Aorta (tissue), 5 donors: ENCODE results near the gene TTC12. TPM values are rescaled to one million over a fixed set of nuclear protein-coding genes. Genes with fewer than 3 reads are reported as not detected.

Experiments used
- ATAC-seq: fragments of 200-7000 bp; cut with Tn5 transposase; one replicate; pipeline ENCODE4 v1.9.1; 2022; ENCODE audit warnings: moderate library complexity; ENCODE audit not compliant: low FRiP score
- DNase-seq, 2 donors: peaks; one replicate each; pipeline ENCODE4 v3.0.0-alpha.2; 2020
- H3K27ac ChIP-seq, 2 donors: one replicate each; pipeline ENCODE4 v1.5.1; 2013; ENCODE audit warnings: low read length in 2 of 2, mild to moderate bottlenecking in 2 of 2, moderate library complexity in 2 of 2, control low read depth in 1 of 2, inconsistent platforms in 1 of 2, low read depth in 1 of 2
- H3K27me3 ChIP-seq, 2 donors: one replicate each; pipeline ENCODE4 v1.6.1; 2013; ENCODE audit warnings: control low read depth in 1 of 2, low read length in 1 of 2, mild to moderate bottlenecking in 1 of 2, moderate library complexity in 1 of 2; ENCODE audit not compliant: insufficient read depth in 2 of 2, control insufficient read depth in 1 of 2
- H3K36me3 ChIP-seq, 2 donors: one replicate each; pipeline ENCODE4 v1.6.1; 2013; ENCODE audit warnings: control low read depth in 1 of 2, low read length in 1 of 2, mild to moderate bottlenecking in 1 of 2; ENCODE audit not compliant: insufficient read depth in 2 of 2, control insufficient read depth in 1 of 2
- H3K4me1 ChIP-seq, 2 donors: one replicate each; pipeline ENCODE4 v1.6.1; 2013; ENCODE audit warnings: low read length in 2 of 2, control low read depth in 1 of 2, mild to moderate bottlenecking in 1 of 2, moderate library complexity in 1 of 2; ENCODE audit not compliant: insufficient read depth in 2 of 2, control insufficient read depth in 1 of 2
- H3K4me3 ChIP-seq, 2 donors: one replicate each; pipeline ENCODE4 v1.5.1; 2013; ENCODE audit warnings: low read length in 2 of 2, control low read depth in 1 of 2, mild to moderate bottlenecking in 1 of 2
- H3K9me3 ChIP-seq: one replicate; pipeline ENCODE4 v1.6.1; 2013; ENCODE audit warnings: mild to moderate bottlenecking, low read length; ENCODE audit not compliant: control insufficient read depth
- WGBS, 2 donors: extraction: QIAGEN DNeasy Blood & Tissue Kit; methylation state at CpG; one replicate each; pipeline ENCODE4 v1.1.7; 2013; 5-methylcytosine and 5-hydroxymethylcytosine counted together
- intact Hi-C, 2 donors: fragments of 100-400 bp; cut with DNase I; formaldehyde crosslinking; loops; one replicate each; pipeline versions ENCODE4 v1.14.2 to v1.15.0; 2022
- polyA plus RNA-seq, 2 donors: library from polyadenylated mRNA; stranded (reverse); fragments of 200-250 nt; gene quantifications; one replicate each; pipeline ENCODE4 v1.2.3, GENCODE V29; 2013
- total RNA-seq, 2 donors: library from RNA; stranded (reverse); fragmentation: NEBNext Ultra II Directional; extraction: Animal tissue kit (Norgen Biotek cat#: 25700); gene quantifications; one replicate each; pipeline ENCODE4 v1.2.1, GENCODE V29; 2021
- donor health status: healthy with polysubstance abuse.
- donor health status: Bipolar disorder and iron deficiency.
- donor health status: DM: no; HTN: no; CAD: no.
- donor health status: DM: no; HTN: no; CAD: no.
- donor health status: DM: yes; HTN: yes; CAD: no.

Gene TTC12
- total and polyA plus RNA-seq, 4 donors: 7.3 to 24.7 (median 10.3) TPM

DNA sequence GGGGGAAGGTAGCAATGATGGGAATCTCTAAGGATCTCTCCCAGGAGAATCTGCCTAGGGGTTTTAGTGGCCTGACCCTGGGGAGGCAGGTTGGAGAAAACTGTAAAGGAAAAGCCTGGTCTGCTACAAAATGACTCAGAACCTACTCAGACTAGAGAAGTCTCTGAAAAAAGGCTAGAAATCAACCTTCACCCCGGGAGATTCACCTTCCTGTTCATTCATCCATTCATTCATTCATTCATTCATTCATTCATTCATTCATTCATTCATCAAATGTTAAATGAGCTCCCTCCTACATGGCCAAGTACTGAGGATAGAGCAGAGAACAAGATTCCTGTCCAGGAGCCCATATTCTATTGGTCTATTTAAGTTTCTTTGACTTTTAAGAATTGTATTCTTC lies 64.3 kb downstream of the TTC12 start:
- Histone ChIP-seq H3K27ac (no peak overlapping the region), H3K9me3 (no peaks in the 10 kb centered on the region), H3K4me1 (no peaks in the 10 kb centered on the region), H3K4me3 (no peak overlapping the region), H3K27me3 (no peaks in the 10 kb centered on the region), H3K36me3 (no peaks in the 10 kb centered on the region)
- 63 to 70% methylated on average over 1 of the region's 1 CpG for WGBS, 2 donors
- intact Hi-C loops: loop anchor here in 1 of 2 donors (10.0 kb wide), 1 partner anchor 156 kb away; no protein-coding TSS in a partner anchor
- no peak for DNase-seq
- ATAC-seq: no peak

DNA sequence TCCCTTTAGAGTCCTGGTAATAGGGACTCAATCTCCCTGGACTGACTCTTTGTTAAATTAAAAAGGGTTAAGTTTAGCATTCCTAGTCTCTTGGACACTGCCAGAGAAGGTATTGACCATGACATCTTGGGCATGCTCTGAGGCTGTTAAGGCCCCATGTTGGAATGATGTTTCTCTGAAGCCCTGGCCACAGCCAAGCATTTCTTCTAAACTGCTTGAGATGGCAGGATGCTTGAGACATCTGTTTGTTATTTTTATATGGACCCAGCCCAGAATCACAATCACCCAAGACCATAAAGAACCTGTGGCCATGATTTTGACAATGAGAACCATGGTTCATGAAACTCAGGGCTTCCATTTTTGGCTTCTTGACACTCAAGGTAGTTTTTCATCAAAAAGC lies 67.7 kb downstream of the TTC12 start:
- no peaks in the 10 kb centered on the region for H3K36me3 ChIP-seq
- no peak overlapping the region for H3K27ac ChIP-seq
- DNase-seq (no peak), ATAC-seq (no peak)
- H3K4me3 ChIP-seq: no peak overlapping the region
- intact Hi-C loops: no loop called here
- H3K27me3 ChIP-seq: no peaks in the 10 kb centered on the region
- H3K9me3 ChIP-seq: no peaks in the 10 kb centered on the region
- H3K4me1 ChIP-seq: no peaks in the 10 kb centered on the region

- DNase-seq (no peak), ATAC-seq (no peak)
- Histone ChIP-seq H3K4me3 (no peak overlapping the region), H3K27me3 (no peaks in the 10 kb centered on the region), H3K27ac (no peak overlapping the region), H3K4me1 (no peaks in the 10 kb centered on the region), H3K9me3 (no peaks in the 10 kb centered on the region), H3K36me3 (no peaks in the 10 kb centered on the region)
- 61 to 70% methylated on average over 3 of the region's 3 CpGs for WGBS, 2 donors
- intact Hi-C loops: no loop called here
These were observed 70.2 kb downstream of the TTC12 start for GRCh38 chr11:113384551-113384950.

DNA sequence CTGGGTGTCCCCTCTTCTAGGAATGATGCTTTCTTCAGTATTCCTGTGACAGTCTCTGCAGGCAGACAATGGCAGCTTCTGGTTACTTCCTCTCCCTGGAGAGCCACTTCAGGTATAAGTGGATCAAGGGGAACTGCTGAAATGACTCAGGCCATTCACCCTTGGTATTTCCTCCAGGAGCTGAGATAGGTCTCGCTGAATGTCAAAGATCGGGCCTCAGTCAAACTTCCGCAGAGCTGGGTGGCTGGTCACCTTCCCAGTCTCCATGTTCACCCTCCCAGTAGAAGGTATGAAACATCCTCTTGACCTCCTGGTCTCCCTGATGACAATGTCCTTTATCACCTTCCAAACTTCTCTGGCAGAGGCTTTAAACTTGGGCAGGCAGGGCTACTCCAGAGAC lies 71.4 kb downstream of the TTC12 start:
- Histone ChIP-seq H3K36me3 (no peaks in the 10 kb centered on the region), H3K9me3 (no peaks in the 10 kb centered on the region), H3K27ac (no peak overlapping the region), H3K4me3 (no peak overlapping the region), H3K27me3 (no peaks in the 10 kb centered on the region), H3K4me1 (no peaks in the 10 kb centered on the region)
- ATAC-seq: no peak
- intact Hi-C loops: no loop called here
- WGBS, 2 donors: 95 to 97% methylated on average over 3 of the region's 3 CpGs
- DNase-seq: no peak

GRCh38 chr11:113386866-113387265 lies 72.5 kb downstream of the TTC12 start:
- Histone ChIP-seq H3K36me3 (no peaks in the 10 kb centered on the region), H3K27me3 (no peaks in the 10 kb centered on the region), H3K4me3 (no peak overlapping the region), H3K27ac (no peak overlapping the region), H3K9me3 (no peaks in the 10 kb centered on the region), H3K4me1 (no peaks in the 10 kb centered on the region)
- intact Hi-C loops: no loop called here
- 82 to 86% methylated on average over 6 of the region's 6 CpGs for WGBS, 2 donors
- DNase-seq: no peak
- ATAC-seq: no peak

GRCh38 chr11:113387605-113388211 lies 73.3 kb downstream of the TTC12 start, which contains the start of gene ANKK1:
ANKK1 (plus strand) TSS chr11:113387779; CDS start chr11:113387885, 106 bp downstream.
- ATAC-seq: no peak
- intact Hi-C loops: no loop called here
- Histone ChIP-seq H3K9me3 (no peaks in the 10 kb centered on the region), H3K4me3 (no peak within 1 kb of the TSS), H3K27me3 (no peaks in the 10 kb centered on the region), H3K27ac (no peak within 1 kb of the TSS), H3K4me1 (no peaks in the 10 kb centered on the region), H3K36me3 (no peaks in the 10 kb centered on the region)
- 8 to 9% methylated on average over 37 to 46 of the region's 46 CpGs for WGBS, 2 donors
- no peak for DNase-seq

GRCh38 chr11:113389272-113389671 lies 74.9 kb downstream of the TTC12 start:
- Histone ChIP-seq H3K27me3 (no peaks in the 10 kb centered on the region), H3K36me3 (no peaks in the 10 kb centered on the region), H3K4me3 (no peak overlapping the region), H3K4me1 (no peaks in the 10 kb centered on the region), H3K9me3 (no peaks in the 10 kb centered on the region), H3K27ac (no peak overlapping the region)
- ATAC-seq (no peak), DNase-seq (no peak)
- intact Hi-C loops: no loop called here
- 45 to 50% methylated on average over 3 of the region's 3 CpGs for WGBS, 2 donors

DNA sequence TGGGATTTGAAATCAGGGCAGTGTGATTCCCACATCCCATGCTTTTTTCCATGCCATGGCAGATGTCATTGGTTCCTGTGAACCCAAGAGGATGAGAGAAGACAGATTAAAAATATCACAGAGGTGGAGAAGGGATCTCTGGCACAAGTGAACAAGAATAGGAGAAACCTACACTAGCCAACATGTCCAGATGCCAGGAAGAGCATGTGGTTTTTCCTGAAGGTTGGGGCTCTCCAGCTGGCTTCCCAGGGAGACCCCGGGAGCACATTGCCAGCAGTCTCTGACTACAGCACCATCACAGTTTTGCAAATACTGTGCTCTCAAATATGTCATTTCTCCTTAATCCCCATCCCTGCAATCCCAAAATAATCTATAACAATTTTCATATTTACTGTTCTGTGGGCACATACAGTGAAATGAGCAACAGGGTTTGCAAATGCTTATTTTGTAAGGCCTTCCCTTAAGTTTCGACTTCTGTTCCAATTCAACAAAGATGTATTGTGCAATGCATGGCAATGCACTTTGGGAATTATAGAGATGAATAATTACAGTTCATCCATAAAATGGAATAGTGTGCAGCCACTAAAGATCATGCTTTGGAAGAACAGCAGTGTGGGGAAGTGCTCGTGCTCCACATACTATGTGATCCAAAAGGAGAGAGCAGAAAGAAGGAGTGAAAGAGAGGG lies 78.0 kb downstream of the TTC12 start:
- WGBS, 2 donors: 77 to 80% methylated on average over 3 of the region's 3 CpGs
- no peak for DNase-seq
- H3K27ac ChIP-seq: no peak overlapping the region
- H3K4me3 ChIP-seq: no peak overlapping the region
- no peaks in the 10 kb centered on the region for H3K4me1 ChIP-seq
- no peaks in the 10 kb centered on the region for H3K36me3 ChIP-seq
- intact Hi-C loops: no loop called here
- no peak for ATAC-seq
- no peaks in the 10 kb centered on the region for H3K27me3 ChIP-seq
- H3K9me3 ChIP-seq: no peaks in the 10 kb centered on the region

- DNase-seq: no peak
- ATAC-seq: no peak
- Histone ChIP-seq H3K27me3 (no peaks in the 10 kb centered on the region), H3K36me3 (no peaks in the 10 kb centered on the region), H3K4me3 (no peak overlapping the region), H3K9me3 (no peaks in the 10 kb centered on the region), H3K4me1 (no peaks in the 10 kb centered on the region), H3K27ac (no peak overlapping the region)
- WGBS, 2 donors: 79% methylated on average over 8 of the region's 8 CpGs
- intact Hi-C loops: no loop called here
These were observed 79.2 kb downstream of the TTC12 start for GRCh38 chr11:113393501-113393985.
